Activated CD8-positive, alpha-beta memory T cell treated with anti-CD3 and anti-CD28 coated beads for 48 hours (primary cell): ENCODE data around the gene ZNF667.

ENCODE experiments used
- DNase-seq, 3 experiments: peaks; one replicate each; pipeline ENCODE4 v3.0.0-alpha.2; 2020; ENCODE audit warnings: low read depth in 2 of 3, low spot score in 2 of 3

Gene ZNF667

GRCh38 chr19:56393119-56394012 lies 83.8 kb downstream of the ZNF667 start, which contains the start of gene ZNF582:
Gene ZNF582 (minus strand): TSS chr19:56393534. CDS start chr19:56391752, 1,782 bp downstream.
- DNase-seq, result peak; percentile 63 to 73 (median 63)
